H1 (cell line): ENCODE measurements around the gene UNC80.

ENCODE experiments used
- CREB1 ChIP-seq: IDR thresholded peaks from 2 replicates; pipeline ENCODE4 v1.6.1; 2012; ENCODE audit warnings: inconsistent platforms
- CTCF ChIP-seq, 3 experiments: IDR thresholded peaks; 1 replicate in 2 of 3; 2 replicates in 1 of 3; pipeline versions ENCODE4 v1.5.1 to v1.6.1; 2011; ENCODE audit warnings: low read length in 3 of 3, mild to moderate bottlenecking in 3 of 3, inconsistent platforms in 2 of 3, low read depth in 1 of 3, moderate library complexity in 1 of 3; ENCODE audit not compliant: insufficient read depth in 1 of 3; ENCODE audit errors: control extremely low read depth in 1 of 3
- EZH2 ChIP-seq: fragments of 200-600 bp; sonication (generic); IDR thresholded peaks from 2 replicates; pipeline ENCODE4 v1.7.1; 2012; ENCODE audit warnings: low read depth, mild to moderate bottlenecking, moderate library complexity, low read length, inconsistent platforms; ENCODE audit not compliant: severe bottlenecking
- FOSL1 ChIP-seq: IDR thresholded peaks from 2 replicates; pipeline ENCODE4 v1.6.1; 2011; ENCODE audit warnings: mild to moderate bottlenecking, low read depth, low read length, moderate library complexity; ENCODE audit not compliant: insufficient read depth
- POLR2AphosphoS5 ChIP-seq: IDR thresholded peaks from 2 replicates; pipeline ENCODE4 v1.6.1; 2011; ENCODE audit warnings: low read depth, low read length
- POU5F1 ChIP-seq: IDR thresholded peaks from 2 replicates; pipeline ENCODE4 v1.6.1; 2011; ENCODE audit warnings: low read depth, mild to moderate bottlenecking, low read length, moderate library complexity
- RAD21 ChIP-seq, 2 experiments: IDR thresholded peaks in 1 of 2; conservative IDR thresholded peaks in 1 of 2; 2 replicates each; pipeline ENCODE4 v1.6.1; 2011; ENCODE audit warnings: low read depth in 2 of 2, low read length in 2 of 2, improper control_type of control experiment in 1 of 2, inconsistent platforms in 1 of 2, mild to moderate bottlenecking in 1 of 2, moderate library complexity in 1 of 2
- SP4 ChIP-seq: IDR thresholded peaks from 2 replicates; pipeline ENCODE4 v1.6.1; 2012; ENCODE audit warnings: low read length, inconsistent platforms
- TAF1 ChIP-seq: IDR thresholded peaks from 2 replicates; pipeline ENCODE4 v1.6.1; 2011; ENCODE audit warnings: mild to moderate bottlenecking, low read depth, low read length
- TF ChIP-seq, protein P1 (sequence below): IDR thresholded peaks from 2 replicates; pipeline ENCODE4 v1.6.1; 2011; ENCODE audit warnings: low read length, improper control_type of control experiment
- TF ChIP-seq, protein P2 (sequence below): IDR thresholded peaks from 2 replicates; pipeline ENCODE4 v1.6.1; 2012; ENCODE audit warnings: inconsistent platforms

DNA sequence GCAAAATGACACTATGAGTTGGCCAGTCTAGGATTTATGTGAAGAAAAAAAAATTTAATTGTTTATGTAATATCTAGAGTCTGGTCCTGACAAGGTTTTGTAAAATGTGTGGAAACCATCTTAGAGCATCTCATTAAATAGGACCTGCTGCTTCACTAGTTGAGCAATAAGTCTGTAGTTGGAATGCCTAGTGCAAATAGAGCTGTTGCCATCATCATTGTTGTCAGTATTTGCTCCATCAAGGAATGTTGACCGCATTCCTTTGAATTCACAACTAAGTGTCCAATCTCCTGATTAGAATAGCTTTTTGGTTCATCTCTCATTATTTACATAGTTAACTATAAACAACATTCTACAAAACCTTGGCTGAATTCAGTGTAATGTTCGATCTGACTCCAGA lies 198.6 kb downstream of the UNC80 start:
- TF ChIP-seq RAD21 (IDR thresholded peaks at IDR 0.05 in 1 of 2, conservative IDR thresholded peaks at IDR 0.05 in 1 of 2; ENCODE audit: low read depth in 2 of 2, low read length in 2 of 2) (no peak), CTCF (IDR thresholded peaks at IDR 0.05; ENCODE audit: control extremely low read depth in 1 of 3, insufficient read depth in 1 of 3, low read depth in 1 of 3, low read length in 3 of 3) (no peak), CREB1 (no peak), SP4 (no peak), POLR2AphosphoS5 (no peak), POU5F1 (no peak), EZH2 (no peak), FOSL1 (no peak), TAF1 (no peak)
- TF ChIP-seq, protein P1, sequence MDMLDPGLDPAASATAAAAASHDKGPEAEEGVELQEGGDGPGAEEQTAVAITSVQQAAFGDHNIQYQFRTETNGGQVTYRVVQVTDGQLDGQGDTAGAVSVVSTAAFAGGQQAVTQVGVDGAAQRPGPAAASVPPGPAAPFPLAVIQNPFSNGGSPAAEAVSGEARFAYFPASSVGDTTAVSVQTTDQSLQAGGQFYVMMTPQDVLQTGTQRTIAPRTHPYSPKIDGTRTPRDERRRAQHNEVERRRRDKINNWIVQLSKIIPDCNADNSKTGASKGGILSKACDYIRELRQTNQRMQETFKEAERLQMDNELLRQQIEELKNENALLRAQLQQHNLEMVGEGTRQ: no peak
- TF ChIP-seq, protein P2, sequence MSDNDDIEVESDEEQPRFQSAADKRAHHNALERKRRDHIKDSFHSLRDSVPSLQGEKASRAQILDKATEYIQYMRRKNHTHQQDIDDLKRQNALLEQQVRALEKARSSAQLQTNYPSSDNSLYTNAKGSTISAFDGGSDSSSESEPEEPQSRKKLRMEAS: no peak
